Stimulated activated CD4-positive, alpha-beta T cell treated with anti-CD3 and anti-CD28 coated beads, Interleukin-15, amount 100 ng/mL, for 48 hours (primary cell): Measurements from ENCODE around the gene GSK3A.

ENCODE experiments used
- DNase-seq, 2 donors: peaks; one replicate each; pipeline ENCODE4 v3.0.0-alpha.2; 2020; ENCODE audit warnings: low read depth in 2 of 2

Gene GSK3A

DNA sequence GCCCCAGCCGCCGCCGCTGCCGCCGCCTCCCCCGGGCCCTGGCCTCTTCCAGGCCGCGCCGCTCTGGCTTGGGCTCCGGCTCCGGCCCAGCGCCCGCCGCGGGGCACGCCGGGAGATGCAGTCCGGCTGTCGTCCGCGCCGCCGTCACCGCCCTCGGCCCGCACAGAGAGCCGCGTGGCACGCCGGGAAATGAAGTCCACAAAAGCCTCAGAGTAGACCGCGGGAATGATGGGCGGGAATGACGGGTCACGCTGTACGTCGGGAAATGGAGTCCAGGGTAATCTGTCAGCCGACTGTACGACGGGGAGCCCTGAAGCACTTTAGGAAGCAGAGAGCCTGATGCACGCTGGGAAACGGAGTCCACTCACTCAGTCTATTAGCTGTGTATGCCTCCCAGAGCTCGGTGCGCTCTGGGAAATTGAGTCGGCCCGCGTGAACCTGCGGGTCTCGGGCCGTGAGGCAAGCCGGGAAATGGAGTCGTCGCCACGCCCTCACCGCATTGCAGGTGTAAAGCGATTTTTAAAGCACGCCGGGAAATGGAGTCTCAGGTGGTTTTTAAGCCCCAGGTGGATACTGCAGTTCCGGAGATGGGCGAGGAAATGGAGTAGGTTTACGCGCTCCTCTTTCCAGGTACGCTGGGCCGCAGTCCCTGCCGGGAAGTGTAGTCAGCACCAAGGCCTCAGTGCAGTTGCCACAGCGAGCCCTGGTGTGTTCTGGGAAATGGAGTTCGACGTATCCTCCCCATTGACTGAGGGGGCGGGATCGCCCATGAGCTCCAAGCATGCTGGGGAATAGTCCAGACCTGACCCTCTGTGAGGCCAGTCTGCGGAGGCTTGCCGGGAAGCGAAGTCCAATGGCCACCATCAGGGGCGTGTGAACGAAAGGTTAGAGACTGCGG is at the start of gene GSK3A:
Gene GSK3A, minus strand, starts transcription at position 91 of the 898 bp plus-strand sequence. CDS start 137 bp downstream, outside the sequence.
- DNase-seq = peak; percentile 91 to 93

GRCh38 chr19:42291435-42291810 is 49.0 kb upstream of the GSK3A start:
- DNase-seq = no peak

DNA sequence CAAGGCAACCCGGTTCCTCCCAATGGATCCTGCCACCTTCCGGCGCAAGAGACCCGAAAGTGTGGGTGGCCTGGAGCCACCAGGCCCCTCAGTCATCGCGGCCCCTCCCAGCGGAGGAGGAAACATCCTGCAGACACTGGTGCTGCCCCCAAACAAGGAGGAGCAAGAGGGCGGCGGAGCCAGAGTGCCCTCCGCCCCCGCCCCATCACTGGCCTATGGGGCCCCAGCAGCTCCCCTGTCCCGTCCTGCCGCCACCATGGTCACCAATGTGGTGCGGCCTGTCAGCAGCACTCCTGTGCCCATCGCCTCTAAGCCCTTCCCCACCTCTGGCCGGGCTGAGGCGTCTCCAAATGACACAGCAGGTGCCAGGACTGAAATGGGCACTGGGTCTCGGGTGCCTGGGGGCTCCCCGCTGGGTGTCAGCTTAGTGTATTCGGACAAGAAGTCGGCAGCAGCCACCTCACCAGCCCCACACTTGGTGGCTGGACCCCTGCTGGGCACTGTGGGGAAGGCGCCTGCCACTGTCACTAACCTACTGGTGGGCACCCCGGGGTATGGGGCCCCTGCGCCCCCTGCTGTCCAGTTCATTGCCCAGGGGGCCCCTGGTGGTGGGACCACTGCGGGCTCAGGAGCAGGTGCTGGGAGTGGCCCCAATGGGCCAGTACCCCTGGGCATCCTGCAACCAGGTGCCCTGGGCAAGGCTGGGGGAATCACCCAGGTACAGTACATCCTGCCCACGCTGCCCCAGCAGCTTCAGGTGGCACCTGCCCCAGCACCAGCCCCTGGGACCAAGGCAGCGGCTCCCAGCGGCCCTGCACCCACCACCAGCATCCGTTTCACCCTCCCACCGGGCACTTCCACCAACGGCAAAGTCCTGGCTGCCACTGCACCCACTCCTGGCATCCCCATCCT is 48.4 kb upstream of the GSK3A start:
- DNase-seq = no peak

GRCh38 chr19:42290136-42290522 is 47.7 kb upstream of the GSK3A start:
- no peak for DNase-seq

DNA sequence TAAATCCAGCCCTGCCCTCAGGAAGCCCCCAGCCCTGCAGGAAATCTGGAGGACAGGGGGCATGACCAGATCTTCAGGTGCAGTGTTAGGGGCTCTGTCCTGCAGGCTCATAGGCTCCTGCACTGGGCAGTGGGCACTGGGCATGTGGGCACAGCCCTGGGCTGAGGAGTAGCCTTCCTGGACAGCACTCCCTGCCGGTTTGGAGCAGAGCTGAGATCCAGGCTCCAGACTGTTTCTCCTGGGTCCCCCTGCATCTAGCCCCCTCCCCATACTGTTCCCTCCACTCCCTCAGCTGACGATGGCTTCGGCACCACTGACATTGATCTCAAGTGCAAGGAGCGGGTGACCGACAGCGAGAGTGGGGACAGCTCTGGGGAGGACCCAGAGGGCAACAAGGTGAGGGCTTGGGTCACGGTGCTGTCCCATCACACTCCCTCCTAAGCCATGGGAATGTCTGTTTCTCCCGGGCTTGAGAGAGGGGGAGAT is 47.2 kb upstream of the GSK3A start:
- no peak for DNase-seq

DNA sequence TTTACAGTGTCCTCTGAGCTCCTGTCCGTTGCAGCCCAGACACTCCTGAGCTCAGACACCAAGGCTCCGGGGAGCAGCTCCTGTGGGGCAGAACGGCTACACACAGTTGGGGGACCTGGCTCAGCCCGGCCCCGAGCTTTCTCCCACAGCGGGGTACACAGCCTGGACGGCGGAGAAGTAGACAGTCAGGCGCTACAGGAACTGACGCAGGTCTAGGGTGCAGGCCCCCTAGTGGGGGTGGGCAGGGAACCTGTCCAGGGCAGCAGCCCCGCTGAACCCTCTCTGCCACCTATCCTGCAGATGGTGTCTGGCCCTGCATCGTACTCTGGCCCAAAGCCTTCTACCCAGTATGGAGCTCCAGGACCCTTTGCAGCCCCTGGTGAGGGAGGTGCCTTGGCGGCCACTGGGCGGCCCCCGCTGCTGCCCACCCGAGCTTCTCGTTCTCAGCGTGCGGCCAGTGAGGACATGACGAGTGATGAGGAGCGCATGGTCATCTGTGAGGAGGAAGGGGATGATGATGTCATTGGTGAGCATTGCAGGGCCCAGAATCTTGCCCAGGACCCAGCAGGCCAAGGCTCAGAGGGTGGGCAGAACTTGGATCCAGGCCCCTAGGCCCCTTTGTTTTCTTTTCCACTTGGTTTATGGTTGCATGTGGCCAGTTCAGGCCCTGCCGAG is 46.6 kb upstream of the GSK3A start:
- no peak for DNase-seq

DNA sequence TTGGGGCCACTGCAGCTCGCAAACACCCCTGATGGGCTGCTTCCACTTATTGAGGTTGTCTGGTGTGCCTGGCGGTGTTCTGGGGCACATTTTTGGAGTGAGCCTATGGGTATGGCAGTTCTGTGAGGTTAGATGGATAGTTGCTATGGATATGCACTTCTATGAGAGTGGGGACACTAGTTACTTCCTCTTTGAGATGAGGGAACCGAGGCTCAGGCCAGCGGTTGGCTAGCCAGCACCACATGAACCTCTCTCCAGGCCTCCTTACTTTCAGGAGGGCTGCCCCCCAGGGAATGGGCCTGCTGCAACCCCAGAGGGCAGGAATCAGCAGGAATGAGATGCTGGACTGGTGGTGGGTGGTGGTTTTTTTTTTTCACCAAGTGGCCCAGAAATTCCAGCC is 46.0 kb upstream of the GSK3A start:
- DNase-seq = no peak

DNA sequence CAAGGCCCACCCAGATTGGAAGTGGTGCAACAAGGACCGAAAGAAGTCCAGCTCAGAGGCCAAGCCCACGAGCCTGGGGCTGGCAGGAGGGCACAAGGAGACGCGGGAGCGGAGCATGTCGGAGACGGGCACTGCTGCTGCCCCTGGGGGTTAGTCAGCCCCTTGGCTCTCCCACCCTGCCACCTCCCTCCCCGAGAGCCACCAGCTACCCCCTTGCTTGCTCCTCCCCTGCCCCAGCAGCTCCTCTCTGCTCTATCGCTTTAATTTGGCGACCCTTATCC is 45.4 kb upstream of the GSK3A start:
- DNase-seq = no peak

- no peak for DNase-seq
Measured at GRCh38 chr19:42287017-42287826, 44.8 kb upstream of the GSK3A start.

GRCh38 chr19:42286349-42287016 is 44.1 kb upstream of the GSK3A start:
- DNase-seq = no peak

- DNase-seq = no peak
Measured at GRCh38 chr19:42285988-42286348, 43.6 kb upstream of the GSK3A start.

GRCh38 chr19:42285541-42285941 is 43.1 kb upstream of the GSK3A start:
- no peak for DNase-seq

GRCh38 chr19:42284591-42285341 is 42.4 kb upstream of the GSK3A start:
- no peak for DNase-seq

DNA sequence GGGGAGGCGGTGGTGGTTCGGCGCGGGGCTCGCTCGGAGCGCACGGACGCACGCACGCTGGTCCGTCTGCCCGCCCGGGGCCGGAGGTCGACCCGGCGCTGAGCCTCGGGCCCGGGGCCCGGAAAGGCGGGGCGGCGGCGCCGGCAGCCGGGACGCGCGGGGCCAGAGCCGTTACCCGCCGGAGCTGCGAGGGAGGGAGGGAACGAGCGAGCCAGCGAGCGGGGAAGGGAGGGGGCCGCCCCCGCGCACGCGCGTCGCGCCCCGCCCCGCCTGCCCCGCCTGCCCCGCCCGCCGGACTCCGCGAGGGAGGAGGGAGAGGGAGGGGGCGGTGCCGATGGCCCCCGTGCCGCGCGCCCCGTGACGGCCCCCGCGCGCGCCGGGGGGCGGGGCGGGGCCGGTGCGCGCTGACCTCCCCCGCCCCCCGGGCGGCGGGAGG is 41.7 kb upstream of the GSK3A start:
- DNase-seq = peak; percentile 59 to 67

DNA sequence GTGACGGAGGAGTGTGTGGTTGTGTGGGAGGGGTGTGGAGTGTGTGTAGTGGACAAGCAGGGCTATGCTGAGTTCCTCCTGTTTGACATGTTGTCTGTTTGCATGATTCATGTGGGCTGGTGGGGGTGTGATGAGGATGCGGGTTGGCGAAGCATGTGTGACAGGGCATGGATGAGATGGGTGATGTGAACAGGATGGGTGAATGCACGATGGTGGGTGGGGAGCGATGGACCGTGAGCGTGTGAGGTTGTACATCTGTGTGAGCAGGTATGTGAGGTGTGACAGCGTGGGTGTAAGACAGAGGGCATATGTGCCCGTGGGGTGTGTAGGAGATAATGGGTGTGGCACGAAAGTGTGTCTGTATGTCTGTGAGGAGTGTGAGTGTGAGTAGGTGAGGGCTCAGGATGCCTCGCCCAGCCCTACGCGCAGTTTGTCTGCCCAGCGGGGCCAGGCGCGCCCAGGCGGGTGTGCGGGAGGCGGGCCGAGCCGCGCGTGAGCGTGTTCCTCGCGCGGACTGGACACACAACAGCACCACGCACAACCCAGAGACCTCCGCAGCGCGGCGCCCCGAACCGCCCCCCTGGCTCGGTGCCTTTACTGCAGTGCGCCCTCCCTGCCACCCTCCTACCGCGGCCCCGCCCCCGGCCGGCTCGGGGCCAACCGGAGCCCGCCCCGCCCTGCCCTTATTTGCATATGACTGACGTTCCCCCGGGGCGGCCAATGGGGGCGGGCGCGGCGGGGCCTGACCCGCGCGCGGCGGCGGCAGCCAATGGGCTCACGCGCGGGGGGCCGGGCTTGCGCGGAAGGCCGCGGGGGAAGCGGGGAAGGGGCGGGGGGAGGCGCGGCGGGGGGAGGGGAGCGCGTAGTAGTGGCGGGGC is 41.0 kb upstream of the GSK3A start:
- peak; percentile 87 to 95 for DNase-seq

GRCh38 chr19:42282819-42283187 is 40.4 kb upstream of the GSK3A start:
- DNase-seq = no peak

- DNase-seq = no peak
Measured at GRCh38 chr19:42281827-42282762, 39.7 kb upstream of the GSK3A start.
